A204.1 (cell line): ENCODE data around the gene SEC22A.
A peak's percentile ranks its signal among the peaks of the same experiment; 100 is the strongest.
"Not testable (repeated sequence)": the region's sequence is repeated elsewhere in the genome, so short reads cannot be mapped to it uniquely, and the experiment has no call there.

Experiments
- FAIRE-seq: peaks from 2 replicates; lab custom pipeline; 2012; peaks lifted over from hg19 to GRCh38; lab: Jason Lieb, UNC

The SEC22A gene

GRCh38 chr3:123180791-123181190, 21.0 kb upstream of the SEC22A start:
- FAIRE-seq = no peak

GRCh38 chr3:123186695-123187094, 15.0 kb upstream of the SEC22A start:
- no peak for FAIRE-seq

GRCh38 chr3:123188058-123188457, 13.7 kb upstream of the SEC22A start:
- FAIRE-seq = no peak

GRCh38 chr3:123193448-123194101, 8.2 kb upstream of the SEC22A start:
- no peak for FAIRE-seq

DNA sequence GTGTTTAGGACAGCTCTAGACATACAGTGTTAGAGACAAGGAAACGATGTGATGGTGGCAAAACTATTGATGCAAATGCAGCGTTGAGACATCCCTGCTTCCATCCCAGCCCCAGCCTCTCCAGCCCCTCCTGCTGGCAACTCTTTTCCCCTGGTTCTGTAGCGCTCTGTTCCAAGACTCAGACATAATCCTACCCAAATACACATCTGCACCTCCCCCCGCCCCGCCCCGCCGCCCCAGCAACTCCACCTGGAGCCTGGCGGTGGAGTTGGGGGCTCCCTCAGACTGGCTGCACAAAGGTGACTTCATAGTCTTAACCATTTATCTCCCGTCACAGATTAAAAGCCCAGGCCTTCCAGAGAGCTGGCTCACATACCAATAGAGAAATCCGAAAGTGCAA, 7.2 kb upstream of the SEC22A start:
- FAIRE-seq = no peak

- no peak for FAIRE-seq
Measured at GRCh38 chr3:123198372-123198771, 3.4 kb upstream of the SEC22A start.

GRCh38 chr3:123201223-123201556, 553 bp upstream of the SEC22A start:
- FAIRE-seq = no peak

GRCh38 chr3:123202451-123202850, 708 bp downstream of the SEC22A start:
- no peak for FAIRE-seq

- no peak for FAIRE-seq
Measured at GRCh38 chr3:123218990-123219389, 17.2 kb downstream of the SEC22A start.

GRCh38 chr3:123221369-123221768, 19.6 kb downstream of the SEC22A start:
- FAIRE-seq = not testable (repeated sequence)

GRCh38 chr3:123225016-123225415, 23.3 kb downstream of the SEC22A start:
- FAIRE-seq = no peak

DNA sequence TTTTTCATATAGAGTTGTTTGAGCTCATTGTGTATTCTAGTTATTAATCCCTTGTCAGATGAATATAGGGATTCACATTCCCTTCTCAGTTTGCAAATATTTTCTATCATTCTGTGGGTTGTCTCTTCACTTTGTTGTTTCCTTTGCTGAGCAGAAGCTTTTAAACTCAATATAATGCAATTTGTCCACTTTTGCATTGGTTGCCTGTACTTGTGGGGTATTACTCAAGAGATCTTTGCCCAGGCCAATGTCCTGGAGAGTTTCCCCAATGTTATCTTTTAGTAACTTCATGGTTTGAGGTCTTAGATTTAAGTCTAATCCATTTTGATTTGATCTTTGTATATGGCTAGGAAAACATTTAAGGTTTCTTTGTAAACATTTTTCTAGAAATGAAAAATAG, 24.8 kb downstream of the SEC22A start:
- no peak for FAIRE-seq

DNA sequence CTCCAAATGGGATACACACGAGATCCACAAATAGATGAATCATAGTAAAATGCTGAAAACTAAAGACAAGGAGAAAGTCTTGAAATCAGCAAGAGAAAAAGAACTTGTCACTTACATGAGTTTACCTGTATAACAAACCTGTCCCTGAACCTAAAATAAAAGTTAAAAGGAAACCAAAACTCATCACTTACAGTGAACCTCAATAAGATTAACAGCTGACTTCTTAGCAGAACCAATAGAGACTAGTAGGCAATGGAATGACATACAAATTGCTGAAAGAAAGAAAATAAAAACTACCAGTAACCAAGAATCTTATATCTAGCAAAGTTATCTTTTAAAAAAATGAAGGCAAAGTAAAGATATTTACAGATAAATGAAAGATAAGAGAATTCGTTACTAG, 27.4 kb downstream of the SEC22A start:
- FAIRE-seq = no peak

GRCh38 chr3:123236902-123237301, 35.2 kb downstream of the SEC22A start:
- no peak for FAIRE-seq

DNA sequence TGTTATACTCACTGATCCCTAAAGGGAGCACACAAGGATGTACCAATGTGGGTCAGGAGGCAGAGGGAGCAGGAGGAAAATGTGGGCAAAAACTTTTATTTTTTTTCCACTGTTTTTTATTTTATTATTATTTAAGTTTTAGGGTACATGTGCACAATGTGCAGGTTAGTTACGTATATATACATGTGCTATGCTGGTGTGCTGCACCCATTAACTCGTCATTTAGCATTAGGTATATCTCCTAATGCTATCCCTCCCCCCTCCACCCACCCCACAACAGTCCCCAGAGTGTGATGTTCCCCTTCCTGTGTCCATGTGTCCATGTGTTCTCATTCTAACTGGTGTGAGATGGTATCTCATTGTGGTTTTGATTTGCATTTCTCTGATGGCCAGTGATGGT, 37.4 kb downstream of the SEC22A start:
- FAIRE-seq = not testable (repeated sequence)

DNA sequence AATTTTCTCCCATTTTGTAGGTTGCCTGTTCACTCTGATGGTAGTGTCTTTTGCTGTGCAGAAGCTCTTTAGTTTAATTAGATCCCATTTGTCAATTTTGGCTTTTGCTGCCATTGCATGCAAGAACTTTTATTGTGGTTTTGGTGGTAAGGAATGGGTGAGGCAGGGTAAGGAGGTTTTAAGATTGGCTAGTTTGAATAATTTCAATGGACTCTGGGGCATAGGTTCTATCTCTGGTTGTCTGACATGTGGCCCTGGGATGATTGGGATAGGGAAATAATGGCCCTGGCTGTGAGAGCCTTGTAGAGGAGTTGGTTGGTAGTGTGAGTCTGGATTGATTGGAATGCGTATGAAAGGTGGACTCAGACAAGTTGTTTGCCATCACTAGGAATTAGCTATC, 38.0 kb downstream of the SEC22A start:
- FAIRE-seq = no peak

GRCh38 chr3:123244128-123244527, 42.4 kb downstream of the SEC22A start:
- FAIRE-seq = no peak

DNA sequence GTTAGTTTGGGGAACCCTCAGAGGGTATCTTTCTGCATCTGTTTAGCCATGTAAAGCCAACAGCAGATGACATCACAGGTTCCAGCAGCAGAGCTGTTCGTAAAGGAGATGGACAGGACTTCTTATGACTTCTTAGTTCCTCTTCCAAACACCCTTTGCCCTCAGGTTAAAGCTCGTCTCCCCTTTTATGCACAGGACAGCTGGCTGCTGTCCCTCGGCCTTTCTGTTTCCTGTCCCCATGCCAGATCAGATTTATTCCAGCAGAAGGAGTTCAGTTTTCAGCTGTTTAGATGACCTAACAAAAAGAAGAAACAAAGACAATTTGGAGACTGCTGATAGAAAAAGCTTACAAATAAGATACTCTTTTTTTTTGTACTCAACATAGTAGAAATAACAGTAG, 45.1 kb downstream of the SEC22A start:
- no peak for FAIRE-seq

GRCh38 chr3:123256256-123256655, 54.5 kb downstream of the SEC22A start:
- FAIRE-seq = no peak

DNA sequence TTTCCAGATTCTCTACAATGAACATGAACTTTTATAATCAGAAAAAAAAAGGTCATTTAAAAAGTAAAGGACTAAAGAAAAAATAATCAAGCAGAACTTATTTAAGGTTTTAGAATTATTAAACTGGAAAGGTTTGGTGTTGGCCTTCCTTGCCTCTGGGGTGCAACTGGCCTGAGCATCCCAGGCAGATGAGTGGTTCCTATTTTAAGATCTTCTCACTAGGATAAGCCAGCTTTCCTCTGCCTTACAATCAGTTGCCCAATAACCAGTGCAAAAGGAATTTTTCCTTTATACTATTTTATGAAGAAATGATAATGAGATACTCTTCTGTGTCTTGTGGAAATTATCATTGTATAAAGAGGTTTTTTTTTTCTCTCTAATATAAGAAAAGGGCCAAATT, 56.6 kb downstream of the SEC22A start:
- no peak for FAIRE-seq

GRCh38 chr3:123258811-123259420, 57.2 kb downstream of the SEC22A start:
- FAIRE-seq = peak; percentile 95

- no peak for FAIRE-seq
Measured at GRCh38 chr3:123261666-123262065, 59.9 kb downstream of the SEC22A start.

- no peak for FAIRE-seq
Measured at GRCh38 chr3:123262226-123262625, 60.5 kb downstream of the SEC22A start.

DNA sequence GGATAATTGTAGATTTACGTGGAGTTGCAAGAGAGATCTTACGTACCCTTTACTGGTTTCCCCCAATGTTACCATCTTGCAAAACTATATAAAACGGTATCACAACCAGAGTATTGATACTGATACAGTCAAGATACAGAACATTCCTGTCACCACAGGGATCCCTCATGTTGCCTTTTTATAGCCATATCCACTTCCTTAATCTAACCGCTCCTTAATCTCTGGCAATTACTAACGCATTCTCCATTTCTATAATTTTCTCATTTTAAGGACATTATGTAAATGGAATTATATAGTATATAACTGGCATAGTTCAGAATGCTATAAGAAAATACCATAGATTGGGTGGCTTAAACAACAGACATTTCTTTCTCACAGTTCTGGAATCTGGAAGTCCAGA, 61.1 kb downstream of the SEC22A start:
- no peak for FAIRE-seq

DNA sequence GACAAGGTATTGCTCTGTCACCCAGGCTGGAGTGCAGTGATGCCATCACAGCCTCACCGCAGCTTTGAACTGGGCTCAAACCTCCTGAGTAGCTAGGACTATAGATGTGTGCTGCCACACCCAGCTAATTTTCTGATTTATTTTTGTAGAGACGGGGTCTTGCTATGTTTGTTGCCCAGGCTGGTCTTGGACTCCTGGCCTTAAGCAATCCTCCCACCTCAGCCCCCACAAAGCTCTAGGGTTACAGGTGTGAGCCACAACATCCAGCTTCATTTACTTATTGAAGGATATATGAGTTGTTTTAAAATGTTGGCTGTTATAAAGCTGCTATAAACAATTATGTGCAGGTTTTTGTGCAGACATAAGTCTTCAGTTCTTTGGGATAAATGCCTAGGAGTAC, 62.2 kb downstream of the SEC22A start:
- FAIRE-seq = no peak
